ENCODE measurements around the gene HEY2. TPM values are rescaled to one million over a fixed set of nuclear protein-coding genes. Genes with fewer than 3 reads are reported as not detected.

HEY2 gene
- total and polyA plus RNA-seq, 2 of the 8 experiments (the other 6 are each of a cell fraction or from before 2014, with no cell fraction given), result 9.1 to 16.2 TPM

DNA sequence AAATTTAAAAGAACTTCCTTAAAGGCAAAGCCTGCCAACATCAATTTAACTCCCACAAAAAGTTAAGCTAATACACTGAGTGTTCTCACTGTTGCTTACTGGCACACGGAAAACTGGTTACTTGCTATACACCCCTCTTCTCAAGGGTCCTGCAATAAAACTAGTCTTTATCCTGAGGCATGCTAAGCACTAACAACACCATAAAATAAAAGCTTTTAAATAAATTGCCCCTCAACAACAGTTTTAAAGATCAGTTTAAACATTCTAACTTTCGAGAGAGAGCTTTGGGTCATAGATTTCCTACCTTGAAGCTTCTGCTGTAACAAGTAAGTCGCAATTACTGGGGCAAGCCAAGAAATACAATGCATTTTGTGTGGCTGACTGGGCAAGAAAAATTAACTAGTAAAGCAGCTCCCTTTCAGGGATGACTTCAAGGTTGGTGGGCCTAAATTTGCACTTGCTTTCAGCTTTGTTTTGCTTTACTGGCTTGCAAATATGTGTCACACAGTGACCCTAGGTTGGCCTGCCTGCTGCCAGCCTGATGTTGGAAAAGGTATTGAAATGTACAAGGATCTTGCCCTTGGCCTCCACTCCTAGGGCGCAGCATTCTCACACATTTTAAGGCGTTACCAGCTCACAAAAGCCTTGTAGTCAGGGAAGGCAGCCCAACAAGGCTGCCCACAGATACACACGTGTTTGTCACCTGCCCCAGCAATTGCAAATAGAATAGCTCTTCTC is 4.0 kb upstream of the HEY2 start:
- Histone ChIP-seq H3K56ac (replicated peaks; ENCODE audit: insufficient read length, low read depth, low read length) (no peak overlapping the region), H3K79me2 (ENCODE audit: control insufficient read depth in 1 of 2, insufficient read depth in 2 of 2, low read length in 2 of 2) (peaks cover 0 to 15% of the 10 kb centered on the region in 2 experiments; a peak in 3 of 4 replicates), H2BK15ac (ENCODE audit: low read length) (no peak overlapping the region), H4K91ac (replicated peaks; ENCODE audit: insufficient read length, low read length) (no peak overlapping the region), H3K23ac (ENCODE audit: insufficient read length) (no peak overlapping the region), H2AFZ (ENCODE audit: low read length) (no peak overlapping the region), H3K27ac (ENCODE audit: low read depth, low read length) (no peak overlapping the region), H3K4ac (replicated peaks; ENCODE audit: insufficient read length, low read depth, low read length) (no peak overlapping the region), H2BK120ac (replicated peaks; ENCODE audit: low read depth, low read length) (no peak overlapping the region), H3K9me3 (ENCODE audit: insufficient read depth in 2 of 2, low read depth in 1 of 2, low read length in 1 of 2) (no peaks in the 10 kb centered on the region), H3K27me3 (replicated peaks in 1 of 4; ENCODE audit: control insufficient read depth in 3 of 4, extremely low read depth in 1 of 4, insufficient read depth in 3 of 4, low read length in 3 of 4) (peaks cover 0 to 23% (median 16%) of the 10 kb centered on the region in 4 experiments; a peak in 6 of 7 replicates), H3K9ac (replicated peaks in 1 of 4; ENCODE audit: extremely low read depth in 1 of 4, low read depth in 3 of 4, low read length in 3 of 4) (no peak overlapping the region), H3K4me3 (ENCODE audit: extremely low read depth in 1 of 4, insufficient read depth in 2 of 4, low read depth in 3 of 4, low read length in 4 of 4) (peak overlapping the region in 2 of 4 experiments; percentile 20 to 77; a peak in 4 of 8 replicates), H4K8ac (ENCODE audit: extremely low read depth, insufficient read depth, low read length) (no peak overlapping the region), H3K4me1 (replicated peaks in 1 of 4; ENCODE audit: control insufficient read depth in 3 of 4, insufficient read depth in 4 of 4, low read length in 3 of 4) (peaks cover 2 to 10% (median 7%) of the 10 kb centered on the region in 4 experiments; a peak in 5 of 7 replicates), H2BK5ac (ENCODE audit: low read depth, low read length) (peak overlapping the region; percentile 26; the same call in 1 of the 2 replicates), H3K36me3 (ENCODE audit: control insufficient read depth in 2 of 4, insufficient read depth in 4 of 4, low read length in 3 of 4) (no peaks in the 10 kb centered on the region), H3K23me2 (ENCODE audit: low read depth, low read length) (peaks cover 27% of the 10 kb centered on the region), H3K79me1 (ENCODE audit: low read depth, low read length) (peaks cover 4% of the 10 kb centered on the region; the same call in 1 of the 2 replicates), H4K20me1 (replicated peaks in 1 of 2; ENCODE audit: control insufficient read depth in 1 of 2, insufficient read depth in 2 of 2, low read length in 2 of 2) (peaks cover 2 to 5% of the 10 kb centered on the region in 2 experiments), H2AK5ac (ENCODE audit: low read depth, low read length) (no peak overlapping the region; the same call in 1 of the 2 replicates), H4K5ac (ENCODE audit: insufficient read length, low read depth, low read length) (no peak overlapping the region), H3K4me2 (ENCODE audit: insufficient read depth in 1 of 2, low read depth in 2 of 2, low read length in 2 of 2) (peak overlapping the region; percentile 96 to 99), H3K14ac (ENCODE audit: insufficient read length) (no peak overlapping the region), H3K18ac (ENCODE audit: extremely low read depth, low read length) (no peak overlapping the region), H2BK20ac (ENCODE audit: low read length) (no peak overlapping the region), H2BK12ac (ENCODE audit: low read depth, low read length) (no peak overlapping the region)
- peak; percentile 96 for FAIRE-seq
- DNase-seq (ENCODE audit: low read depth in 1 of 2, low spot score in 2 of 2), result peak; percentile 58 to 88
- 5% methylated on average over 6 of the region's 6 CpGs; no CpG with 5 or more reads in 1 of the 2 experiments for WGBS, 2 experiments (ENCODE audit: extremely low coverage in 1 of 2, insufficient coverage in 1 of 2, insufficient read length in 1 of 2, insufficient replicate concordance in 2 of 2, low coverage in 1 of 2, low lambda C conversion rate in 2 of 2, missing lambda C conversion rate in 1 of 2)
- ChIA-PET POLR2A (ENCODE audit: partially characterized antibody) (interaction anchor here (0.7 to 2.4 kb wide), 9 partner anchors 31 to 122 kb away, joined by 3 to 21 read pairs (median 3); no protein-coding TSS in a partner anchor), CTCF (ENCODE audit: partially characterized antibody) (interaction anchor here (0.6 to 2.4 kb wide), 11 partner anchors 8 to 444 kb away, joined by 3 to 12 read pairs (median 4); partner anchors contain the start of gene HDDC2)
- TF ChIP-seq SIN3A (conservative IDR thresholded peaks at IDR 0.05 in 1 of 2, IDR thresholded peaks at IDR 0.05 in 1 of 2; ENCODE audit: low read depth in 1 of 2, low read length in 2 of 2), result 0 out of 4 replicates have a peak, but pooled peaks of 1 of the 2 experiments have one; percentile 49

Data from H1 (cell line).